ENCODE data around the gene RAG2.

DNA sequence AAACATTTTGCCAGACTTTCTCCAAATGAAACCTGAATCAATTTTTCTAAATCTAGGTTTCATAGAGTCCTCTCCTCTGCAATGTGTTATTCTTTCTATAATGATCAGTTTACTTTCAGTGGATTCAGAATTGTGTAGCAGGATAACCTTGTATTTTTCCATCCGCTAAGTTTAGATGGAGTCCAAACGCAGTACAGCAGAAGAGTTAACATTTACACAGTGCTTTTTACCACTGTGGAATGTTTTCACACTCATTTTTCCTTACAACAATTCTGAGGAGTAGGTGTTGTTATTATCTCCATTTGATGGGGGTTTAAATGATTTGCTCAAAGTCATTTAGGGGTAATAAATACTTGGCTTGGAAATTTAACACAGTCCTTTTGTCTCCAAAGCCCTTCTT lies 20.7 kb downstream of the RAG2 start:
- no peak for TF ChIP-seq POLR2A (IDR thresholded peaks at IDR 0.05; ENCODE audit: low read depth, low read length)
- TF ChIP-seq, protein P1, sequence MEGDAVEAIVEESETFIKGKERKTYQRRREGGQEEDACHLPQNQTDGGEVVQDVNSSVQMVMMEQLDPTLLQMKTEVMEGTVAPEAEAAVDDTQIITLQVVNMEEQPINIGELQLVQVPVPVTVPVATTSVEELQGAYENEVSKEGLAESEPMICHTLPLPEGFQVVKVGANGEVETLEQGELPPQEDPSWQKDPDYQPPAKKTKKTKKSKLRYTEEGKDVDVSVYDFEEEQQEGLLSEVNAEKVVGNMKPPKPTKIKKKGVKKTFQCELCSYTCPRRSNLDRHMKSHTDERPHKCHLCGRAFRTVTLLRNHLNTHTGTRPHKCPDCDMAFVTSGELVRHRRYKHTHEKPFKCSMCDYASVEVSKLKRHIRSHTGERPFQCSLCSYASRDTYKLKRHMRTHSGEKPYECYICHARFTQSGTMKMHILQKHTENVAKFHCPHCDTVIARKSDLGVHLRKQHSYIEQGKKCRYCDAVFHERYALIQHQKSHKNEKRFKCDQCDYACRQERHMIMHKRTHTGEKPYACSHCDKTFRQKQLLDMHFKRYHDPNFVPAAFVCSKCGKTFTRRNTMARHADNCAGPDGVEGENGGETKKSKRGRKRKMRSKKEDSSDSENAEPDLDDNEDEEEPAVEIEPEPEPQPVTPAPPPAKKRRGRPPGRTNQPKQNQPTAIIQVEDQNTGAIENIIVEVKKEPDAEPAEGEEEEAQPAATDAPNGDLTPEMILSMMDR (IDR thresholded peaks at IDR 0.05; ENCODE audit: extremely low read depth in 1 of 2, insufficient read depth in 1 of 2, low read depth in 1 of 2, low read length in 2 of 2), result no peak
- no peak for TF ChIP-seq POLR2AphosphoS5 (IDR thresholded peaks at IDR 0.05; ENCODE audit: insufficient read depth, low read depth, low read length)
- no peak for TF ChIP-seq MAX (IDR thresholded peaks at IDR 0.05; ENCODE audit: insufficient read depth, insufficient read length)
- no peak for TF ChIP-seq EZH2 (IDR thresholded peaks at IDR 0.05; ENCODE audit: borderline replicate concordance, low read depth, low read length, severe bottlenecking)
- no peak for TF ChIP-seq MYC (IDR thresholded peaks at IDR 0.05; ENCODE audit: low read depth, low read length)
- TF ChIP-seq JUN (IDR thresholded peaks at IDR 0.05; ENCODE audit: borderline replicate concordance, insufficient read depth, insufficient read length, low read depth), result no peak
- no peak for TF ChIP-seq FOS (IDR thresholded peaks at IDR 0.05; ENCODE audit: borderline replicate concordance, insufficient read depth, low read length)
- no peak for TF ChIP-seq GATA2 (IDR thresholded peaks at IDR 0.05; ENCODE audit: insufficient read depth, insufficient read length, low read depth, low read length)

All from endothelial cell of umbilical vein (primary cell).